ENCODE data around the gene PTPRD.

DNA sequence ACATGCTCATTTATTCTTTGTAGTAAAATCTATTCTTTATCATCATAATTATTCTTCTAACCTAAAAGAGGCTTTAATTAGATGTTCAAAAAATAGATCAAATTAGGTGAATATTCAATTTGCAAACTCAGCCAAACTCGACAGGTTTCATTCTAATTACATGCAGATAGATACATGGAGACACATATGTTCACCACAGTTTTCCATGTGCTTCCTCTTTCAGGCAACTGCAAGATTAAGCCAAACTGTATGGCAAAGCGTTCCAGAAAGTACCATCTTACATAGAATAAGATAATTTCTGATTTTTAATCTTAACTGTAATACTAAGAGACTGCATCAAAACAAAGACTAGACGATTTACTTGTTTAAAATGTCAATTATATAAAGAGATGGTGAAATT lies 1944.6 kb downstream of the PTPRD start:
- TF ChIP-seq, protein P1, sequence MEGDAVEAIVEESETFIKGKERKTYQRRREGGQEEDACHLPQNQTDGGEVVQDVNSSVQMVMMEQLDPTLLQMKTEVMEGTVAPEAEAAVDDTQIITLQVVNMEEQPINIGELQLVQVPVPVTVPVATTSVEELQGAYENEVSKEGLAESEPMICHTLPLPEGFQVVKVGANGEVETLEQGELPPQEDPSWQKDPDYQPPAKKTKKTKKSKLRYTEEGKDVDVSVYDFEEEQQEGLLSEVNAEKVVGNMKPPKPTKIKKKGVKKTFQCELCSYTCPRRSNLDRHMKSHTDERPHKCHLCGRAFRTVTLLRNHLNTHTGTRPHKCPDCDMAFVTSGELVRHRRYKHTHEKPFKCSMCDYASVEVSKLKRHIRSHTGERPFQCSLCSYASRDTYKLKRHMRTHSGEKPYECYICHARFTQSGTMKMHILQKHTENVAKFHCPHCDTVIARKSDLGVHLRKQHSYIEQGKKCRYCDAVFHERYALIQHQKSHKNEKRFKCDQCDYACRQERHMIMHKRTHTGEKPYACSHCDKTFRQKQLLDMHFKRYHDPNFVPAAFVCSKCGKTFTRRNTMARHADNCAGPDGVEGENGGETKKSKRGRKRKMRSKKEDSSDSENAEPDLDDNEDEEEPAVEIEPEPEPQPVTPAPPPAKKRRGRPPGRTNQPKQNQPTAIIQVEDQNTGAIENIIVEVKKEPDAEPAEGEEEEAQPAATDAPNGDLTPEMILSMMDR (conservative IDR thresholded peaks at IDR 0.05; ENCODE audit: low read depth in 2 of 2), result no peak
- TF ChIP-seq POLR2AphosphoS5 (IDR thresholded peaks at IDR 0.05; ENCODE audit: low read depth) (no peak), CREB1 (CRISPR knock-in tag; IDR thresholded peaks at IDR 0.05; ENCODE audit: low read depth) (no peak), EZH2 (IDR thresholded peaks at IDR 0.05; ENCODE audit: low read depth, unreplicated experiment) (no peak), EZH2phosphoT487 (IDR thresholded peaks at IDR 0.05; ENCODE audit: unreplicated experiment) (no peak), JUNB (IDR thresholded peaks at IDR 0.05; ENCODE audit: unreplicated experiment) (no peak), STAT1 (IDR thresholded peaks at IDR 0.05; ENCODE audit: unreplicated experiment) (no peak), NANOG (IDR thresholded peaks at IDR 0.05; ENCODE audit: borderline replicate concordance) (no peak), ZNF114 (CRISPR knock-in tag; IDR thresholded peaks at IDR 0.05) (no peak)
- TF ChIP-seq, protein P2, sequence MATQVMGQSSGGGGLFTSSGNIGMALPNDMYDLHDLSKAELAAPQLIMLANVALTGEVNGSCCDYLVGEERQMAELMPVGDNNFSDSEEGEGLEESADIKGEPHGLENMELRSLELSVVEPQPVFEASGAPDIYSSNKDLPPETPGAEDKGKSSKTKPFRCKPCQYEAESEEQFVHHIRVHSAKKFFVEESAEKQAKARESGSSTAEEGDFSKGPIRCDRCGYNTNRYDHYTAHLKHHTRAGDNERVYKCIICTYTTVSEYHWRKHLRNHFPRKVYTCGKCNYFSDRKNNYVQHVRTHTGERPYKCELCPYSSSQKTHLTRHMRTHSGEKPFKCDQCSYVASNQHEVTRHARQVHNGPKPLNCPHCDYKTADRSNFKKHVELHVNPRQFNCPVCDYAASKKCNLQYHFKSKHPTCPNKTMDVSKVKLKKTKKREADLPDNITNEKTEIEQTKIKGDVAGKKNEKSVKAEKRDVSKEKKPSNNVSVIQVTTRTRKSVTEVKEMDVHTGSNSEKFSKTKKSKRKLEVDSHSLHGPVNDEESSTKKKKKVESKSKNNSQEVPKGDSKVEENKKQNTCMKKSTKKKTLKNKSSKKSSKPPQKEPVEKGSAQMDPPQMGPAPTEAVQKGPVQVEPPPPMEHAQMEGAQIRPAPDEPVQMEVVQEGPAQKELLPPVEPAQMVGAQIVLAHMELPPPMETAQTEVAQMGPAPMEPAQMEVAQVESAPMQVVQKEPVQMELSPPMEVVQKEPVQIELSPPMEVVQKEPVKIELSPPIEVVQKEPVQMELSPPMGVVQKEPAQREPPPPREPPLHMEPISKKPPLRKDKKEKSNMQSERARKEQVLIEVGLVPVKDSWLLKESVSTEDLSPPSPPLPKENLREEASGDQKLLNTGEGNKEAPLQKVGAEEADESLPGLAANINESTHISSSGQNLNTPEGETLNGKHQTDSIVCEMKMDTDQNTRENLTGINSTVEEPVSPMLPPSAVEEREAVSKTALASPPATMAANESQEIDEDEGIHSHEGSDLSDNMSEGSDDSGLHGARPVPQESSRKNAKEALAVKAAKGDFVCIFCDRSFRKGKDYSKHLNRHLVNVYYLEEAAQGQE (IDR thresholded peaks at IDR 0.05; ENCODE audit: unreplicated experiment), result no peak
- TF ChIP-seq, protein P3, sequence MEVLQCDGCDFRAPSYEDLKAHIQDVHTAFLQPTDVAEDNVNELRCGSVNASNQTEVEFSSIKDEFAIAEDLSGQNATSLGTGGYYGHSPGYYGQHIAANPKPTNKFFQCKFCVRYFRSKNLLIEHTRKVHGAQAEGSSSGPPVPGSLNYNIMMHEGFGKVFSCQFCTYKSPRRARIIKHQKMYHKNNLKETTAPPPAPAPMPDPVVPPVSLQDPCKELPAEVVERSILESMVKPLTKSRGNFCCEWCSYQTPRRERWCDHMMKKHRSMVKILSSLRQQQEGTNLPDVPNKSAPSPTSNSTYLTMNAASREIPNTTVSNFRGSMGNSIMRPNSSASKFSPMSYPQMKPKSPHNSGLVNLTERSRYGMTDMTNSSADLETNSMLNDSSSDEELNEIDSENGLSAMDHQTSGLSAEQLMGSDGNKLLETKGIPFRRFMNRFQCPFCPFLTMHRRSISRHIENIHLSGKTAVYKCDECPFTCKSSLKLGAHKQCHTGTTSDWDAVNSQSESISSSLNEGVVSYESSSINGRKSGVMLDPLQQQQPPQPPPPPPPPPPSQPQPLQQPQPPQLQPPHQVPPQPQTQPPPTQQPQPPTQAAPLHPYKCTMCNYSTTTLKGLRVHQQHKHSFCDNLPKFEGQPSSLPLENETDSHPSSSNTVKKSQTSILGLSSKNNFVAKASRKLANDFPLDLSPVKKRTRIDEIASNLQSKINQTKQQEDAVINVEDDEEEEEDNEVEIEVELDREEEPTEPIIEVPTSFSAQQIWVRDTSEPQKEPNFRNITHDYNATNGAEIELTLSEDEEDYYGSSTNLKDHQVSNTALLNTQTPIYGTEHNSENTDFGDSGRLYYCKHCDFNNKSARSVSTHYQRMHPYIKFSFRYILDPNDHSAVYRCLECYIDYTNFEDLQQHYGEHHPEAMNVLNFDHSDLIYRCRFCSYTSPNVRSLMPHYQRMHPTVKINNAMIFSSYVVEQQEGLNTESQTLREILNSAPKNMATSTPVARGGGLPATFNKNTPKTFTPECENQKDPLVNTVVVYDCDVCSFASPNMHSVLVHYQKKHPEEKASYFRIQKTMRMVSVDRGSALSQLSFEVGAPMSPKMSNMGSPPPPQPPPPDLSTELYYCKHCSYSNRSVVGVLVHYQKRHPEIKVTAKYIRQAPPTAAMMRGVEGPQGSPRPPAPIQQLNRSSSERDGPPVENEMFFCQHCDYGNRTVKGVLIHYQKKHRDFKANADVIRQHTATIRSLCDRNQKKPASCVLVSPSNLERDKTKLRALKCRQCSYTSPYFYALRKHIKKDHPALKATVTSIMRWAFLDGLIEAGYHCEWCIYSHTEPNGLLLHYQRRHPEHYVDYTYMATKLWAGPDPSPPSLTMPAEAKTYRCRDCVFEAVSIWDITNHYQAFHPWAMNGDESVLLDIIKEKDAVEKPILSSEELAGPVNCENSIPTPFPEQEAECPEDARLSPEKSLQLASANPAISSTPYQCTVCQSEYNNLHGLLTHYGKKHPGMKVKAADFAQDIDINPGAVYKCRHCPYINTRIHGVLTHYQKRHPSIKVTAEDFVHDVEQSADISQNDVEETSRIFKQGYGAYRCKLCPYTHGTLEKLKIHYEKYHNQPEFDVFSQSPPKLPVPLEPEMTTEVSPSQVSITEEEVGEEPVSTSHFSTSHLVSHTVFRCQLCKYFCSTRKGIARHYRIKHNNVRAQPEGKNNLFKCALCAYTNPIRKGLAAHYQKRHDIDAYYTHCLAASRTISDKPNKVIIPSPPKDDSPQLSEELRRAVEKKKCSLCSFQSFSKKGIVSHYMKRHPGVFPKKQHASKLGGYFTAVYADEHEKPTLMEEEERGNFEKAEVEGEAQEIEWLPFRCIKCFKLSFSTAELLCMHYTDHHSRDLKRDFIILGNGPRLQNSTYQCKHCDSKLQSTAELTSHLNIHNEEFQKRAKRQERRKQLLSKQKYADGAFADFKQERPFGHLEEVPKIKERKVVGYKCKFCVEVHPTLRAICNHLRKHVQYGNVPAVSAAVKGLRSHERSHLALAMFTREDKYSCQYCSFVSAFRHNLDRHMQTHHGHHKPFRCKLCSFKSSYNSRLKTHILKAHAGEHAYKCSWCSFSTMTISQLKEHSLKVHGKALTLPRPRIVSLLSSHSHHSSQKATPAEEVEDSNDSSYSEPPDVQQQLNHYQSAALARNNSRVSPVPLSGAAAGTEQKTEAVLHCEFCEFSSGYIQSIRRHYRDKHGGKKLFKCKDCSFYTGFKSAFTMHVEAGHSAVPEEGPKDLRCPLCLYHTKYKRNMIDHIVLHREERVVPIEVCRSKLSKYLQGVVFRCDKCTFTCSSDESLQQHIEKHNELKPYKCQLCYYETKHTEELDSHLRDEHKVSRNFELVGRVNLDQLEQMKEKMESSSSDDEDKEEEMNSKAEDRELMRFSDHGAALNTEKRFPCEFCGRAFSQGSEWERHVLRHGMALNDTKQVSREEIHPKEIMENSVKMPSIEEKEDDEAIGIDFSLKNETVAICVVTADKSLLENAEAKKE (CRISPR knock-in tag; IDR thresholded peaks at IDR 0.05), result no peak
